GM21619 (cell line): ENCODE measurements around the gene ARHGAP22.

Experiments
- ATAC-seq: cut with Tn5 transposase; IDR thresholded peaks from one replicate; pipeline ENCODE4 v1.9.1; 2021; ENCODE audit not compliant: unreplicated experiment

ARHGAP22 gene

DNA sequence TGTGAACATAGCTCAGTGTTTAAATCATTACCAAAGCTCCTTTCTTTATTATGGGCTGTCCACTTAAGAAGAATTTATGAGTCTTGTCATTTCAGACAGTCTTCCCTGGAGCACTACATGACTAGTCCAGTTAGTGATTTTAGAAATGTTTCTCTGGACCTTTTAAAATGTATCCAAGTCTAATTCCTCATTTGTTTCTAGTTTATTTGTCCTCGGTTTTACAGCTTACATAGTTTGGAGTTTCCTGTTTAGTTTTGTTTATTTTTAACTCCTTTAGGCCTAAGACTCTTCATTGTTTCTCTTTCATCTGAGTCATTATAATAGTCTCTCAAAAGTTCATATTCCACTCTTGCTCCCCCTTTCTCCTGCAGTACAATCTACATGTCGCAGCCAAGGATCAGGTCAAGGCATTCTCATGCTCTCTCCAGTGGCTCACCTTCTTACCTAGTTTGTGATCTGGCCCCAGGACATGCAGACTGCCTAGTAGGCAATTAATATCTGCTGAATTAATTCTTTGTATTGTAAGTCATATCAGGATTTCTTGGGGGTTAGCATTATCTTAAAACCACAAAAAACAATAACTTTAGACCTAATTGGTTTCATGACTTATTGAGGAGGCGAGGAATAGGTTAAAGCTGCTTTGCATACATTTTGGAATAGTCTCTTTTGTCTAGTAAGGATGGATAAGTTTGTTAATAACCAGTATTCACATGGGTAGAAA is 204.6 kb downstream of the ARHGAP22 start:
- ATAC-seq: no peak

DNA sequence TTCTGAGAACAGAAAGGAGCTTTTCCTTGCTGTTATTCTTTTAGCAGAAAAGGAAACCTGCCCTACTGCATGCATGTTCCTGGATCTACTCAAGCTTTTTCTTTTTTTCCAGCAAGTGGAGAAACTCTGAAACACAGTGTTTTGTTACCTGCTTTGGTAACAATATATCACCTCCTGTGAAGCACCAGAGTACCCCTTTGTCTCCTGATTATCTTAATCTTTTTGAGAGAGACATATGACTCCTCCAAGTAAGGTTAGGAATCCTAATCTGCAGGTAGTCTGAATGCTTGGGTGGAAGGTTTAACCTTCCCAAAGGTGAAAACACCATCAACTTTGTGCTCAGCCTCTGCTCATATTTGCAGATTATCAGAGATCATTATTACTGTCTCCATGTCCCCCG is 205.3 kb downstream of the ARHGAP22 start:
- ATAC-seq: no peak

DNA sequence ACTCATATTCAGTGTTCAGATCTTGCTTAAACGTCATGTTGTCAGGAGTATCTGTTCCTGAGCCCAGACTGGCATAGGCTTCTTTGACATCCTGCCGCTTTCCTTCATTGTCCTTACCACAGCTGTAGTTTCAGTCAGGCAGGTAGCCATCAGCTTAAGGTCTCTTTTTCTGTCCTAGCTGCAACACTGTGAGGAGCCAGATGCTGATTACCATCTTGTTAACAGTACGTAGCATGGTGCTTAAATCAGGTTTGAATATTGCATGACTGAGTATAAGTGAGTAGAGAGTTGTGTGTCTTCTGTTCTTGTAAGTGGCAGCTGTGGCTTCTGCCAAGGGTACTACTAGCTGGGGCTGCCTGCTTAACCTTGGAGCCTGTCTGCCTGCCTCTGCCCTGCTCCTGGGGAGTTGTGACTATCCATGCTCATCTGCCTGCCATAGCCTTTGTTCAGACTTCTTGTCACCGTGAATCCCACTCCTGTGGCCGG is 205.8 kb downstream of the ARHGAP22 start:
- ATAC-seq: no peak

DNA sequence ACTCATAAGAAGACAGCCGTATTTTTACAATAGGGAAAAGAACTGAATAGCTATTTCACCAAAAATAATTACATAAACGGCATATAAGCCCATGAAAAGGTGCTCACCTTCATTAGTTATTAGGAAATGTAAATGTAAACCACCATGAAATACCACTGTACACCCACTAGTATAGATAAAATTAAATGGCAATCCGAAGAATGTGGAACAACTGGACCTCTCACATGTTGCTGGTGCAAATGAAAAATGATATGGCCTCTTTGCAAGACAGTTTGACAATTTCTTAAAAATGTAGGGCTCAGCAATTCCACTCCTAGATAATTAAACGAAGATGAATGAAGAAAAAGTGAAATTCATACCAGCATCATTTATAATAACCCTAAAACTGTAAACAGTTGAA is 206.6 kb downstream of the ARHGAP22 start:
- ATAC-seq: no peak
